ENCODE measurements around the gene APCDD1. TPM values are rescaled to one million over a fixed set of nuclear protein-coding genes. Genes with fewer than 3 reads are reported as not detected.

APCDD1 gene
- total and polyA plus RNA-seq, 2 of the 13 experiments (the other 11 are each of a cell fraction or from before 2014, with no cell fraction given), result 2.1 to 8.6 TPM

GRCh38 chr18:10490401-10491165 is 36.1 kb downstream of the APCDD1 start (continued):
- peak; percentile 51 for TF ChIP-seq ZNF687 (CRISPR knock-in tag; IDR thresholded peaks at IDR 0.05)
- peak; percentile 62; the same call in 1 of the 2 replicates for TF ChIP-seq CBX5 (CRISPR knock-in tag; IDR thresholded peaks at IDR 0.05; ENCODE audit: borderline replicate concordance)
- TF ChIP-seq ZNF331 (CRISPR knock-in tag; IDR thresholded peaks at IDR 0.05), result peak; percentile 44; the same call in 1 of the 2 replicates
- no peak for TF ChIP-seq MAFF (IDR thresholded peaks at IDR 0.05; ENCODE audit: low read depth, low read length)
- TF ChIP-seq ZNF235 (CRISPR knock-in tag; IDR thresholded peaks at IDR 0.05; ENCODE audit: borderline replicate concordance), result no peak
- TF ChIP-seq HNRNPK (IDR thresholded peaks at IDR 0.05; ENCODE audit: low read depth, low read length, poor library complexity, severe bottlenecking), result no peak
- no peak for TF ChIP-seq ZNF543 (CRISPR knock-in tag; IDR thresholded peaks at IDR 0.05)
- no peak for TF ChIP-seq TARDBP (CRISPR knock-in tag; IDR thresholded peaks at IDR 0.05)
- TF ChIP-seq ARNT2 (CRISPR knock-in tag; IDR thresholded peaks at IDR 0.05; ENCODE audit: low read depth), result no peak
- TF ChIP-seq MTERF4 (CRISPR knock-in tag; IDR thresholded peaks at IDR 0.05), result no peak
- TF ChIP-seq ZNF83 (CRISPR knock-in tag; IDR thresholded peaks at IDR 0.05; ENCODE audit: borderline replicate concordance), result no peak
- TF ChIP-seq CREB1 (IDR thresholded peaks at IDR 0.05), result peak; percentile 72
- no peak for TF ChIP-seq CREB1 (CRISPR knock-in tag; IDR thresholded peaks at IDR 0.05)
- no peak for TF ChIP-seq POLR2AphosphoS5 (IDR thresholded peaks at IDR 0.05; ENCODE audit: low read depth, low read length)
- TF ChIP-seq KLF16 (CRISPR knock-in tag; IDR thresholded peaks at IDR 0.05), result no peak
- TF ChIP-seq NRL (CRISPR knock-in tag; IDR thresholded peaks at IDR 0.05; ENCODE audit: borderline replicate concordance), result no peak
- no peak for TF ChIP-seq GTF2F1 (IDR thresholded peaks at IDR 0.05; ENCODE audit: low read length)
- TF ChIP-seq HNF1A (IDR thresholded peaks at IDR 0.05; ENCODE audit: low read depth), result no peak
- TF ChIP-seq HNF1A (CRISPR knock-in tag; IDR thresholded peaks at IDR 0.05; ENCODE audit: borderline replicate concordance), result no peak

All from HepG2 (cell line).